Measurements from ENCODE around the gene THAP8.

DNA sequence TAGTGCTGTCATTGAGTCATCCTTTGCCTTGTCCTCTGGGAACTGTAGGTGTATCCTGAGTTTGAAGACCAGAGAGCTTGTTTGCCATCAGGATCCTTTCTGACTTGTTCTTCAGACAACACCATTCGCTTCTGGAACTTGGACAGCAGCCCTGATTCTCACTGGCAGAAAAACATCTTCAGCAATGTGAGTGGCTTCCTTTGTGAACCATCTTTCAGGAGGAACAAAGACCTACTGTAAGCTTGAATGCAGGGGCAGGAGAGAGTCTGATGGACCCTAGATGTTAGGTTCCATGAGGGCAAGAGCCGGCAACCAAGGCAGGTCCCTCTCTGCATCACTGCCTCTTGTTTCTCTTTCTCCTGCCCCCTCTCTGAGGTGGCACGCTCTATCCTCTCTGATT lies 27.3 kb upstream of the THAP8 start:
- no peak for TF ChIP-seq CTCF (conservative IDR thresholded peaks at IDR 0.05 in 1 of 2, IDR thresholded peaks at IDR 0.05 in 1 of 2; ENCODE audit: extremely low read depth in 1 of 2, insufficient read depth in 1 of 2, low read depth in 1 of 2, low read length in 2 of 2)
- no peak for TF ChIP-seq EZH2 (IDR thresholded peaks at IDR 0.05; ENCODE audit: borderline replicate concordance, low read length)

Measured in mammary epithelial cell (primary cell).